Calu3 (cell line): ENCODE data around the gene CLASP2. TPM values are rescaled to one million over a fixed set of nuclear protein-coding genes. Genes with fewer than 3 reads are reported as not detected.

ENCODE experiments used
- BruUV-seq: library from RNA; stranded (reverse); fragments of 400-500 nt; replicated peaks from 2 replicates; lab custom pipeline; 2021; lab: Mats Ljungman, UMichigan
- CTCF ChIA-PET: fragments of 300-600 bp; sonication (Branson Sonifier 250); formaldehyde crosslinking; loops from one replicate; lab custom pipeline; 2022; ENCODE audit warnings: antibody characterized with exemption; lab: Charles Lee
- DNase-seq: peaks from one replicate; pipeline ENCODE4 v3.0.0; 2022
- H3K27ac Mint-ChIP-seq: one replicate; pipeline ENCODE4 v1.8.0; 2022; ENCODE audit warnings: mixed read lengths; ENCODE audit not compliant: unreplicated experiment
- H3K27me3 Mint-ChIP-seq: one replicate; pipeline ENCODE4 v1.8.0; 2022; ENCODE audit warnings: mixed read lengths; ENCODE audit not compliant: unreplicated experiment
- H3K36me3 Mint-ChIP-seq: one replicate; pipeline ENCODE4 v1.8.0; 2022; ENCODE audit warnings: mild to moderate bottlenecking, moderate library complexity, mixed read lengths; ENCODE audit not compliant: insufficient read depth, unreplicated experiment
- H3K4me1 Mint-ChIP-seq: one replicate; pipeline ENCODE4 v1.8.0; 2022; ENCODE audit warnings: mild to moderate bottlenecking, low read depth, mixed read lengths; ENCODE audit not compliant: unreplicated experiment
- H3K4me3 Mint-ChIP-seq: one replicate; pipeline ENCODE4 v1.8.0; 2022; ENCODE audit warnings: mild to moderate bottlenecking, low read depth, moderate library complexity, mixed read lengths; ENCODE audit not compliant: unreplicated experiment
- H3K9me3 Mint-ChIP-seq: one replicate; pipeline ENCODE4 v1.8.0; 2022; ENCODE audit warnings: low read depth, mixed read lengths; ENCODE audit not compliant: unreplicated experiment
- CTCF ChIP-seq: fragments of 200-600 bp; IDR thresholded peaks from one replicate; pipeline ENCODE4 v1.8.0; 2022; ENCODE audit warnings: antibody characterized with exemption; ENCODE audit not compliant: unreplicated experiment
- intact Hi-C: fragments of 100-400 bp; cut with micrococcal nuclease; formaldehyde crosslinking; loops from one replicate; pipeline ENCODE4 v1.10.0; 2022; ENCODE audit not compliant: unreplicated experiment
- total RNA-seq: library from RNA; stranded (reverse); gene quantifications from 2 replicates; pipeline ENCODE4 v1.2.3, GENCODE V29; 2022

The CLASP2 gene
- total RNA-seq, 1 experiment from 2014 or later = 56.4 TPM

- BruUV-seq = no TSS peak
- H3K36me3 Mint-ChIP-seq = peaks cover 4% of the 10 kb centered on the region
- CTCF ChIA-PET = interaction anchor here (0.6 kb wide), 1 partner anchor 9 kb away, joined by 4 read pairs; no protein-coding TSS in a partner anchor
- H3K9me3 Mint-ChIP-seq = no peaks in the 10 kb centered on the region
- no peak for TF ChIP-seq CTCF
- no peak for DNase-seq
- H3K27me3 Mint-ChIP-seq = no peaks in the 10 kb centered on the region
- no peak overlapping the region for H3K4me3 Mint-ChIP-seq
- H3K27ac Mint-ChIP-seq = no peak overlapping the region
- intact Hi-C loops = no loop called here
- no peaks in the 10 kb centered on the region for H3K4me1 Mint-ChIP-seq
Measured at GRCh38 chr3:33613041-33613440, 105.0 kb downstream of the CLASP2 start.

- TF ChIP-seq CTCF = no peak
- intact Hi-C loops = no loop called here
- no peak for DNase-seq
- H3K36me3 Mint-ChIP-seq = peaks cover 4% of the 10 kb centered on the region
- BruUV-seq = no TSS peak
- no peak overlapping the region for H3K4me3 Mint-ChIP-seq
- CTCF ChIA-PET = no interaction called here
- no peaks in the 10 kb centered on the region for H3K4me1 Mint-ChIP-seq
- no peak overlapping the region for H3K27ac Mint-ChIP-seq
- H3K27me3 Mint-ChIP-seq = no peaks in the 10 kb centered on the region
- H3K9me3 Mint-ChIP-seq = no peaks in the 10 kb centered on the region
Measured at GRCh38 chr3:33612607-33613006, 105.4 kb downstream of the CLASP2 start.

GRCh38 chr3:33602829-33603228 is 115.2 kb downstream of the CLASP2 start:
- H3K36me3 Mint-ChIP-seq = peaks cover 10% of the 10 kb centered on the region
- CTCF ChIA-PET = no interaction called here
- no peak overlapping the region for H3K27ac Mint-ChIP-seq
- no peak overlapping the region for H3K4me3 Mint-ChIP-seq
- H3K4me1 Mint-ChIP-seq = no peaks in the 10 kb centered on the region
- no peaks in the 10 kb centered on the region for H3K27me3 Mint-ChIP-seq
- no peak for DNase-seq
- intact Hi-C loops = no loop called here
- no TSS peak for BruUV-seq
- TF ChIP-seq CTCF = no peak
- no peaks in the 10 kb centered on the region for H3K9me3 Mint-ChIP-seq

- no peak overlapping the region for H3K4me3 Mint-ChIP-seq
- no TSS peak for BruUV-seq
- no peaks in the 10 kb centered on the region for H3K27me3 Mint-ChIP-seq
- no peaks in the 10 kb centered on the region for H3K9me3 Mint-ChIP-seq
- no peak overlapping the region for H3K27ac Mint-ChIP-seq
- no peak for TF ChIP-seq CTCF
- H3K36me3 Mint-ChIP-seq = peaks cover 6% of the 10 kb centered on the region
- intact Hi-C loops = no loop called here
- CTCF ChIA-PET = no interaction called here
- DNase-seq = no peak
- no peaks in the 10 kb centered on the region for H3K4me1 Mint-ChIP-seq
Measured at GRCh38 chr3:33597257-33597689, 120.8 kb downstream of the CLASP2 start.
